Stimulated activated CD8-positive, alpha-beta memory T cell treated with anti-CD3 and anti-CD28 coated beads, Interleukin-4, amount 100 ng/mL, for 4 hours (primary cell): Measurements from ENCODE around the gene TTC6.

Experiments
- DNase-seq, 2 donors: peaks; one replicate each; pipeline ENCODE4 v3.0.0-alpha.2; 2020; ENCODE audit warnings: low read depth in 2 of 2, low spot score in 1 of 2

Gene TTC6

GRCh38 chr14:37595809-37596621 is 586 bp downstream of the TTC6 start:
- peak in 1 of 2 donors; percentile 24 for DNase-seq

- no peak for DNase-seq
These were observed 1.5 kb downstream of the TTC6 start for GRCh38 chr14:37596790-37597472.

GRCh38 chr14:37597538-37597913 is 2.1 kb downstream of the TTC6 start:
- DNase-seq = no peak

DNA sequence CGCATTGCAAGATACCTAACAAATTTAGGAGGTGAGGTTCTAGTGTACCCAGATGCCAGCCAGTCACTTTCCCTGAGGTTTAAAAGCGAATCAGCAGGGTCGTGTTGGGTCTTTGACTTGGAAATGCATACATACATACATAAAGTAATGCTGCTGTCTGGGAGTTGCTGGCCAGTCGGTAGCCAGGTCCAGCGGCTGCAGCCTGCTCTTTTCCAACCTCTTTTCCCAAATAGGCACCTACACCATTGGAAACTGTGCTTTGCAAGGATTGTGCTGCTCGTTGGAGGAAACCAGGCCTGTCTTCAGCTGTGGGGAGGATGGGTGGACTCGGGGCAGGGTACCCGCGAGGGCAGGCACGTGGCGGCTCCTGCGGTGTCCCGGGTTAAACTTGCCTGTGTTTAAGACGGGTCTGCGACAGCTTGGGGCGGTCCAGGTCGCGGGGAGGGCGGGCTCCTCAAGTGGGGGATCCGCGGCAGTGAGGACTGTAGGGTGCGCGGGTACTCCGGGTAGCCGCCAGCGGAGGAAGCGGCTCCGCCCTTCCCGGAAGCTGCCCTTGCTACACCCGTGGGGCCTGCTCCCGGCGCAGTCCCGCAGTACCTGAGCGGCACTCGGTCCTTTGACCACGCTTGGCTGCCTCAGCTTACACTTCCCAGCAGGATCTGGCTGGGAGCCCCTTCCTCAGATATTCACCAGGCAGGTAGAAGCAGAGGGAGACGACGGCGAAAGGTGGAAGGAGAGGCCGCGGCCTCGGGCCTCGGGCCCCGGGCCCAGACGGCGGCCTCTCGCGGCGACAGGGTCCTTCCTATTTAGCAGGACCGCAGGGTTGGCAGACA is 2.7 kb downstream of the TTC6 start:
- no peak for DNase-seq

DNA sequence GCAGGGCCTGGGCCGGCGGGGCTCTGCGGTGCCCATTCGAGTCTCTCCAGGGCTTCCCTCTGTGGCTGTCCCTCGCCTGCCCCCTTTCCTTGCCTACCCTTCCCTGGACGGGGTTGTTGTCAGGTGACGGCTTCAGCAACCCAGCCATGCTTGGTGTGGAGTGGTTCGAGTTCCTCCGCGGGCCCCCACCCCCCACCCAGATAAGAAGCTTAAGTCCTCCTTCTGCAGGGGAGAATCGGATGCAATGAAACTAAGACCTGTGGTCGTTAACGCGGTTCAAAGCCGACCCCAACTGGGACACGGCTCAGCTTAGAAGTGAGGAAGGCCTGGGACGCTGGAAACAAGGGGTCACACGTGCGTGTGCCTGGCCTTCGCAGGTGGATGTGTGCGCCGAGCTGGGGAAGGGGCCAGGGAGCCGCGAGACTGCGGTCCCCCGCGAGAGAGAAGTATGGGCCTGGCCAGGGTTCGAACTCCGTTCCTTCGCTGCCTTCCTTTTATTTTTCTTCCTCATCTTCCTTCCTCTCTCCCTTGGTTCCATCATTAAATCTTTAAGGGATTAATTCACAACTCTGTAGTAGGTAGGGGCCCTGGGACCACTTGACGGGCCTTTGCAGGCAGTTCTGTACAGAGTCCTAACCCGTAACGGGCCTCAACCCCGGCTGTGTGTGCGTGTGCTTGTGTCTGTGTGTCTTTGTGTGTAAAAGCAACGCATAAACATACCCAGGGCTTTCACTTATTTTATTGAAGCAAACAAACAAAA is 3.5 kb downstream of the TTC6 start:
- no peak for DNase-seq

GRCh38 chr14:37599507-37600368 is 4.3 kb downstream of the TTC6 start:
- no peak for DNase-seq

DNA sequence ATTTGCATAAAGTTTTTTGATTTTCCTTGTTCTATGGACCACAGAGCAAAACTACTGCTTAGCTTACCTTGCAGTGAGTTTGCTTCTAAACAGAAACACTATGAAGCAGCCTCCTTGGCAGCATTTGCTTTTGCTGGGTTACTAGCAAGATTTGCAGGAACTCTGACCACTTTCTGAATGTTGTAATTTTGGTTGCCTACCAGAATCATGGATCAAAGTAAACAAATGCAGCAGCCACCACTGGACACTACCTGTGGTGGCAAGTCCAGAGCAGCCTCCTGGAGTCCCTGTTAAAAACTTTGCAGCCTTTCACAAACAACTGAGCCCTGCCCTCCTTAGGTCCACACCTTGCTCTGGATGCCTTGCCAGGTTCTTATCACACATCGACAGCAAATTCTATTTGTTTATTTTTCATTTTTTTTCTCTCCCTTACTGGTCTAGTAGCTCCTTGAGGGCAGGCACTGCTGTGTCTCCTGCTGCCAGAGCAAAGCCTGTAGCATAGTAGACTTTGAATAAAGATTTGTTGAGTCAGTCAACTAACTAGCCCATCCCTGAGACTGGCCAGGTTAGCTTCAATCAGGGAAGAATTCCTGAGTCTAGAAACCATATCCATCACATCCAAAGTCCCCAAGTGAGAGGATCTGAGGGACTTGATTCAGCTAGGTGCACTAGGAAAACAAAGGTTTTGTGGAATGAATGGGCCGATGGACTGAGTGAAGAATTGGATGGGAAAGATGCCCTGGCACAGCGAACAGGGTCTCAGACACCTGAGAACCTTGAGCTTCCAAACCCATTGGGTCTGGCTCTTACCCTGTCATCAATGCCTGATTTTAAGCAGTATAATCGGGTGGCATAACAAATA is 5.7 kb downstream of the TTC6 start:
- DNase-seq = no peak

GRCh38 chr14:37601865-37602264 is 6.4 kb downstream of the TTC6 start:
- DNase-seq = no peak

DNA sequence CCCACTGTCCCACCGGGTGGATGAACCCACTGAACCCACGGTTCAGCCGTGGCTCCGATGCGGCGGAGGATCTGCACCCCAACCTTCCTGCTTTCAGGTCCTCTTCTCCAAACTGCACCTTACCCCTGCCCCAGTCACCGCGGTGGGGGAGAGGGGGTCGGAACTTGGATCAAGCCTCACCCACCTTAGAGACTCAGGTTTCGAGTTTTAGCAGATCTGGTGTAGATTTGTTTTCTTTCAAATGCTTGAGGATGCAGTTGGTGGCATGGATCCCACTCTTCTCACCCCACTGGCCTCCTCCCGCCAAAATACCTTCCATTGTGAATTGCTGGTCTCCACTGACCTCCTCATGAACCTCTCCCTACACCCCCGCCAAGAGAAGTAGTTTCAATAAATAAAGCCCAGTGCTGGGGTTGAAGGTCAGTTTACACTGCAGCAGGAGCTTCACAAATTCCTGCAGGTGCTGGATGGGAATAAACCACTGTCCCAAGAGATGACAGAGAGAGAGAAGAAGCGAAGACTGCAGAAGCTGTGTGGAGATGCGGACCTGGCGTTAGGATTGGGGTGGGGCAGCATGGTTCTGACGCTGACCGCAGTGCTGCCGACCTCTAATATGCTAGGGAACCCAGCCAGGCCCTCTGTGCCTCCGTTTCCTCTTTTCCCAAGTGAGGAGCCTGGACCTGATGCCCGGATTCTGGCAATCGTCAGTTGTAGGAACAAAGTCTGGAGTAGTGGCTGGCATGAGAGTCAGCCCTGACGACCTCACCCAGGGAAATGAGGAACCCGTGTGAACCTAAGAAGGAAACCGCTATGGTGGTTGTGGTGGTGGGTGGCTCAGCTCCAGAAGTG is 7.4 kb downstream of the TTC6 start:
- no peak for DNase-seq

DNA sequence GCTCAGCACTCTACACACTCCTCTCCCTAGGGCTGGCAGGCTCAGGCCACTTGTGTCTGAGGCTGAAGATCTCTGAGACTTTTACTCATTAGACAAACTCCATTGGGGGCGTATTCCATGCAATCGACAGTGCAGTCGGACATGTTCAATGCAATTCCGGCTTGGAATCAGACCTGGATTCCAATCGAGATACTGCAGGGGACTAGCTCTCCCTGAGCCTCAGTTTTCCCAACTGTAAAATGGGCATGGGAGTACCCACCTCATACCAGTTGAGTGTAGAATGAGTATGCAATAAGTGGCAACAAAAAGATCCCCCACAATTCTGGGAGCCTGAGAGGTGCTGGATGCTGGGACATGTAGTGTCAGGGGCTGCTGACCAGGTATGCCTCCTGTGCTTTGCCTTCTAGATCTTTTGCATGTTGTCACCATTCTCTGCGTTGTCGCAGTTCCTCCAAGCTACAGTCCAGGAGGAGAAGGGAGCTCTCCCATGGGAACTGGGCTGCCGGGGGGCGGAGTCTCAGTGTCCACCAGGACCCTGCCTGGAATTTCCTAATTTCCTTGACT is 8.3 kb downstream of the TTC6 start:
- DNase-seq = no peak

GRCh38 chr14:37606678-37607077 is 11.2 kb downstream of the TTC6 start:
- DNase-seq = no peak

DNA sequence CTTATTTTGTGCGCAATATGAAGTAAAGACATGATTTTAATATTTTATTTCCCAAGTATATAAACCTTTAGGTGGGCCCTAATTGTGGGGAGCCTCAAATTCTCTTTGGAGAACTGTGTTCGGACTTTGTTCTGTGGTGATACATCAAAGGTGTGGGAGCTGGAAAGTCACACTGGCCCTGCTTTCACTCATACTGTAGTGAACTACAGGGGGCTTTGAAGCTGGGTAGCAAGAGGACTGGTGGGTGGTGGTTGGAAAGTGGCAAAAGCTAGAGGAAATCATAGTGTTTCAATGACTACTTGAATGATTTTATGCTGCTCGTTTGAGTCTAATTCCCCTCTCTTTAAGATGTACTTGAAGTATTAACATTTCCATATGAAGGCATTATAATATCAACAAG is 13.2 kb downstream of the TTC6 start:
- DNase-seq = no peak

- DNase-seq = no peak
These were observed 15.6 kb downstream of the TTC6 start for GRCh38 chr14:37610945-37611523.

DNA sequence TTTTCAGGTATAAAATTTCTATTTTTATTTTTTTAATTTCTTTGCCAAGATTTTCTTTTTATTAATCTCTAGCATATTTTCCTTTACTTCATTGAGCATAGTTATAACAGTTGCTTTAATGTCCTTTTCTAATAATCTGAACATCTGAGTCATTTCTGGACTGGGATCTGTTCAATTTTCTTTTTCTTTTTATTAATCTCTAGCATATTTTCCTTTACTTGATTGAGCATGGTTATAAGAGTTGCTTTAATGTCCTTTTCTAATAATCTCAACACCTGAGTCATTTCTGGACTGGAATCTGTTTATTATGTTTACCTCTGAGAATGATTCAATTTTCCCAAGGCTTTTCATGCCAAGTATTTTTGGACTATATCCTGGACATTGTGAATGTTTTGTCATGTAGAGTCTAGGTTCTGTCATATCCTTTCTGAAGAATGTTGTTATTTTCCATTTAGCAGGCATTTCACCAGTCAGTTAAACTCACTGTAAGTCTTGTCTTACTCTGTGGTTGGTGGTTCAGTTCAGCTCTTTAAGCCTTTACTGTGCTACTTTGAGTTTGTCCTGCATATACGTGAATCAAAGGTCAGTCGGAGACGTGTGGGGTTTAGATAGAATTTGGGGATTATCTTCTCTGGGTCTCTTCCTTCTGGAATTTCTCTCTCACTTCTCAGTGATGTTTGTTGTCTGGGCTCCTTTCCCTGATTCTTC is 20.3 kb downstream of the TTC6 start:
- DNase-seq = no peak

DNA sequence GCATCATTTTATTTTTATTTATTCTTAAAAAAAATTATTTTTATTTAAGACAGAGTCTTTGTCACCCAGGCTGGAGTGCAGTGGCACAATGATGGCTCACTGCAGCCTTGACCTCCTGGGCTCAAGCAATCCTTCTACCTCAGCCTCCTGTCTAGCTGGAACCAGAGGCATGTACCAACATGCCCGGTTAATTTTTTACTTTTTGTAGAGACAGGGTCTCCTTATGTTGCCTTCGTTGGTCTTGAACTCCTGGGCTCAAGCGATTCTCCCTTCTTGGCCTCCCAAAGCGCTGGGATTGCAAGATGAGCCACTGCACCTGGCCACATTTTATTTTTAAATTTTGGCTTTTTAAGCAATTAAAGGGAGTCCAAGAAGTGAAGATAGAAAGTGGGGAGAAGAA is 21.4 kb downstream of the TTC6 start:
- DNase-seq = no peak

GRCh38 chr14:37617864-37618365 is 22.5 kb downstream of the TTC6 start:
- no peak for DNase-seq

DNA sequence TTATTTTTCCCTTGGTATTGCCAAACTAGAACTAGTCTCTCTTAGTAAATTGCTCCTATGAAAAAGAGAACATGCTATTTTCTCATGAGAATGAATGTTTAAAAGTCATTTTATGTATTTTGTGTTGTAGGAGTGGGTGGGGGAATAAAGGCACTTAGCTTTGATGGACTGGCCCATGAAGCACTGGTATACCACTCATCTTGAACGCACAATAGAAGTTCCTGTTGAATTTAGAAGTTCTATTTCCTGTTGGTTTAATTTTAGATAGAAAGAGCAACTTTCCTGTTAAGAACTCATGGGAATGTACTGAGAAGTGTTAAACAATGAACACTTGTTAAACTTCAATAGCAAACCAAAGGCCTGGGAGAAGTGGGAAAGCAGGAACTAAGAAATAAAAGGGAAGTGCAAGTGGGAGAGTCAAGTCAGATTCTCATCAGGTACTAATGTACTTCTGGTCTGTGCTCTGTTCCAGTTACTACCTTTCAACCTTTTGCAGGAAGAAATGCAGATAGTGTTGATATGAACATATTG is 23.1 kb downstream of the TTC6 start:
- DNase-seq = no peak
